ENCODE measurements around the gene DSCAML1.
A peak's percentile ranks its signal among the peaks of the same experiment; 100 is the strongest.

DSCAML1 gene

DNA sequence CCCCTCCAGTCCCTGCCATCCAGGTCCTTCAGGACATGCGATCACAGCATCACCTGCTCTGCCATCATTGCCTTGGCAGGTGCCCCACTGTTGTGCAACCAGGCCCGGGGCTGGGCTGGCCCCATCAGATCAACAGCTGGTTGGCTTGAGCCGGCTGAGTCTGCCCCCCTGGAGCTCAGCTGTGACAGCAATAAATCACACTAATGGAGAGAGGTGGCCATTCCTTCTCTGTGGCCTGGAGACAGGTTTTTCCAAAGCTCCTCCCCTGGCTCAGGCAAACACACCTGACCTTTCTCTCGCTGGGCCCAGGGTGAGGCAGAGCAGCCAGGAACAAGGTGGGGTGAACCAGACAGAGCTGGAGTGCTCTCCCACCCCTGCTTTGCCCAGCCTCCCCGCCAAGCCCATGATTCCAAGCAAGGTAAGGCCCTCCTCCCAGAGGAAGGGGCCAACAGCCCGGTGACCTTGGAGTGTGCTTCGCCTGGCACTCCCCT, 36.4 kb upstream of the DSCAML1 start:
- DNase-seq (ENCODE audit: low read depth in 1 of 2, low spot score in 1 of 2) = no peak

- DNase-seq (ENCODE audit: low read depth in 1 of 2, low spot score in 1 of 2) = no peak
These were observed 35.5 kb upstream of the DSCAML1 start for GRCh38 chr11:117832511-117832910.

DNA sequence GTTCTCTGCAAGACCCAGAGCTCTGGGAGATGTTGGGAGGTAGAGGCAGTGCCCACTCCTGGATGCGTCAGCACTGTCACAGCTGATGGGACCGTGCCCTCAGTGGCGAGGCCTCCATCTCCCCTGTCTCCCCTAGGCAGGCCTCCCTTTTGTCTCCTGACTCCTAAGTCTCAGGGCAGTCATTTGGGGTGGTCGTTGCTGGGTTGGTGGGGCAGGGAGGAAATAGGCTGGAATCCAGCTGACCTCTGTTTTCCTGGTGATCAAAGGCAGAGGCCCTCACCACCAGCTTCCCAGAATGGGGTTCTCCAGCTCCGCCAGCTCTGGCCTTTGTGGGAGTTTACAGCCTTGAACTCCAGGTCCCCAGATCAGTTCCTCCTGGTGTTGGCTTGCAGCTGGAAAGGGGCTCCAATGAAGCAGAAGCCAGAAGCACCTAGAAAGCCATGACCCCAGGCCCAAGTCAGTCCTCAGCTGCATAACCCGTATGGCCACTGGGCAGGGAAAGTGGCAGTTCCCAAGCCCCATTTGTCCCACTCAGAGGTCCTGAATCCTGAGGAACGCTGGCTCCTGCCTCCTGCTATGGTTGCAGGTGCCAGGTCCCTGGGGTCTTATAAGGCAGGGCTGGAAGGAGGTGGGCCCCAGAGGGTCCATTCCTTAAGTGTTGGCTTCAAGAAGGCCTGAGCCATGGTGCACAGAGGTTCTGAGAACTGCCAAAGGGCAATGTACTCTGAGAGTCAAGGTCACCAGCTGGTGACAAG, 34.8 kb upstream of the DSCAML1 start:
- no peak for DNase-seq (ENCODE audit: low read depth in 1 of 2, low spot score in 1 of 2)

- DNase-seq (ENCODE audit: low read depth in 1 of 2, low spot score in 1 of 2) = no peak
These were observed 33.8 kb upstream of the DSCAML1 start for GRCh38 chr11:117830674-117831351.

- no peak for DNase-seq (ENCODE audit: low read depth in 1 of 2, low spot score in 1 of 2)
These were observed 33.1 kb upstream of the DSCAML1 start for GRCh38 chr11:117830072-117830471.

DNA sequence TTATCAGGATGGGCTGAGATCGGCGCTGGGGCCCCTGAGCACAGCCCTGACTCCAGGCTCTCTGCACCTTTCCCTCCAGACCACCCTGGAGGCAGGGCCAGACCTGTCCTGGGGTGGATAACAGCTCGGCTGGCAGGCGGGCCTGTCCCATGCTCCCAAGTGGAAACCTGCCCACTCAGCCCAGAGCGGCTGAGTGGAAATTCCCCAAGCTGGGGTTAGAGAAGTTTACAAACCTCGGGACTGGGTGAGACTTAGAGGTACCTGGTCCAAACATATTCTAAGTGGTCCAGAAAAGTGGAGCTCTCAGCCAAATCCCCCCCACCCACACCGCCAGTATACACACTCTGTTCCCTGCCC, 32.3 kb upstream of the DSCAML1 start:
- no peak for DNase-seq (ENCODE audit: low read depth in 1 of 2, low spot score in 1 of 2)

GRCh38 chr11:117828611-117829368, 31.8 kb upstream of the DSCAML1 start:
- DNase-seq (ENCODE audit: low read depth in 1 of 2, low spot score in 1 of 2) = peak; percentile 68 to 70

DNA sequence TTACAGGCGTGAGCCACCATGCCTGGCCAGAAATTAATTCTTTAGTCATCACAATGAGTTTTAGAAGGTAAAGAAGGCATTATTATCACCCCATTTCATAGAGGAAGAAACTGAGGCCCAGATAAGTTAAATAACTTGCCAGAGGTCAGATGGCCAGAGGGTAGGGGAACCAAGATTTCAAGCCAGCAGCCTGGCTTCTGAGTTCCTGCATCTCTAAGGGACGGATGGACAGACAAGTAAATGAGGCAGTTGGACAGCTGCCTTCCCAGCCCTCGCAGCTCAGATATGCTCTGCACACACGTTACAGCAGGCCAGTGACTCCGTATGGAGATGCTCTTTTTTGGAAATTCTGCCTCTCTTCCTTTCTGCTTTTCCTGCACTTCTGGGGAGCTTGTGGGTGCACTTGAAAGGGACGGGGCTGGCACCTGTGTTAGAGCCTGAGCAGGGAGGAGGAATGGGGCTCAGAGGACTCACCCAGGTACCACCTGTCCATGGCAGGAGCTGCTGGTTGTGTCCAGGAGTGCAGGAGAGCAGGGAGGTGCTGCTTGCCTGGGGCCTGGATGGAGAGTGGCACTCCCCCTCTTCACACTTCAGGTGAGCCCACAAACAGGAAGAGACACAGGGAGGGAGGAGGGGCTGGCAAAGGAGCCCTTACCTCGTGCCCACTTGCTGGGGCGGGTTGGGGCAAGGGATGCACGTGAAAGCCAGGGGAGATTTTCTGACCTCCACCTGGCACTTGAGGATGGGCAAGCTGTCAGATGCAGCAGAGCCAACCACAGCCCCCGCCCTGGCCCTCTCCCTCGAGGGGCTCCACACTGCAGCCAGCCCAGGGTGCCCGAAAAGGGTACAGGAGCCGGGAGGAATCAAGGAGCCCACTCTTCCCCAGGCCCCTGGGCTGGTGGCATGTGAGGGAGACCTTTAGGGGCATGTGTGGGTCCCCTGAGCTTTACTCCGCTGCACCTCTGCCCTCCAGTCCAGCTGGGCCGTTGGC, 30.8 kb upstream of the DSCAML1 start:
- no peak for DNase-seq (ENCODE audit: low read depth in 1 of 2, low spot score in 1 of 2)

- DNase-seq (ENCODE audit: low read depth in 1 of 2, low spot score in 1 of 2) = no peak
These were observed 29.8 kb upstream of the DSCAML1 start for GRCh38 chr11:117826832-117827231.

DNA sequence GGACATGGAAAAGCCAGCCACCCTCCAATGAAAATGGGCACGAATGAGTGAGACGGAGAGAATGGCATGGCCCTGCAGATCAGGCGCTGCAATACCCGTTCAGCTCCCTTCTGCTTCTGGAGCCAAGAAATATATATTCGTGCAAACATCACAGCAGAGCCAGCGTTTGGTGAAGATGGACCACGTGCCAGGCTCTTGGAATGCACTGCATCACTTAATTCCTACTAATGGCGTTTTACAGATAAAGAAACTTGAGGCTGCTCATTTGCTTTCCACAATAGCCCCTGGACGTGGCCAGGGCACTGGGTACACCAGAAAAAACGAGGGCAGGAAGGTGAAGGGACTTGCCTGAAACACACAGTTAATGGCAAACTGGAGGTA, 29.2 kb upstream of the DSCAML1 start:
- no peak for DNase-seq (ENCODE audit: low read depth in 1 of 2, low spot score in 1 of 2)

DNA sequence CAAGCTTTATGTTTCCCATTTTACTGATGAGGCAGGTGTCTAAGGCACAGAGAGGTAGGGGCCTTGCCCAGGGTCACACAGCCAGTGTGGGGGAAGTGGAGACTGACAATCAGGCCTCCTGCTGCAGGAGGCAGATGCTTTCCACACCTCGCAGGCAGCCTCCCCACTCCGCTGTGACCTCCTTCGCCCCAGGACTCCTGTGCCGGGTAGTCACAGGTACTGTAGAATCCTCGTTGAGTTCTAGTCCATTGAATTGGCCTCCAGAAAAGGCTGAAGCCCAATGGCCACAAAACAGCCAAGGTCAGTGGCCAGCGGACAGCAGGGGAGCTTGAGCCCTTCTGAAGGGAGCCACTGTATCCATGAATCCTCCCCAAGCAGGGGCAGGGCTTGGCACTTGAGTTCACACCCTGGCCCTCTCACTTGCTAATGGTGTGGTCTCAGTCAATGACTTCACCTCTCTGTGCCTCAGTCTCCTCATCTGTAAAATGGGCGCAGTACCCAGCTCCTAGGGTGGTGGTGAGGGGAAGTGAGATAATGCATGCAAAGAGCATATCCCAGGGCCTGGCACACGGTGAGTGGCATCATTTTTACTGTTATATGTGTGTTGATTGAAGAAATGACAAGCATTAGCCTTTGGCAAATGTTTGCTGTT, 28.6 kb upstream of the DSCAML1 start:
- DNase-seq (ENCODE audit: low read depth in 1 of 2, low spot score in 1 of 2) = no peak

- no peak for DNase-seq (ENCODE audit: low read depth in 1 of 2, low spot score in 1 of 2)
These were observed 27.8 kb upstream of the DSCAML1 start, which contains the start of gene FXYD2 for GRCh38 chr11:117824571-117825537. FXYD2 (minus strand) TSS chr11:117824744; CDS start chr11:117824678, 66 bp downstream.

GRCh38 chr11:117823946-117824420, 27.0 kb upstream of the DSCAML1 start:
- DNase-seq (ENCODE audit: low read depth in 1 of 2, low spot score in 1 of 2) = no peak

- no peak for DNase-seq (ENCODE audit: low read depth in 1 of 2, low spot score in 1 of 2)
These were observed 26.4 kb upstream of the DSCAML1 start for GRCh38 chr11:117823294-117823945.

DNA sequence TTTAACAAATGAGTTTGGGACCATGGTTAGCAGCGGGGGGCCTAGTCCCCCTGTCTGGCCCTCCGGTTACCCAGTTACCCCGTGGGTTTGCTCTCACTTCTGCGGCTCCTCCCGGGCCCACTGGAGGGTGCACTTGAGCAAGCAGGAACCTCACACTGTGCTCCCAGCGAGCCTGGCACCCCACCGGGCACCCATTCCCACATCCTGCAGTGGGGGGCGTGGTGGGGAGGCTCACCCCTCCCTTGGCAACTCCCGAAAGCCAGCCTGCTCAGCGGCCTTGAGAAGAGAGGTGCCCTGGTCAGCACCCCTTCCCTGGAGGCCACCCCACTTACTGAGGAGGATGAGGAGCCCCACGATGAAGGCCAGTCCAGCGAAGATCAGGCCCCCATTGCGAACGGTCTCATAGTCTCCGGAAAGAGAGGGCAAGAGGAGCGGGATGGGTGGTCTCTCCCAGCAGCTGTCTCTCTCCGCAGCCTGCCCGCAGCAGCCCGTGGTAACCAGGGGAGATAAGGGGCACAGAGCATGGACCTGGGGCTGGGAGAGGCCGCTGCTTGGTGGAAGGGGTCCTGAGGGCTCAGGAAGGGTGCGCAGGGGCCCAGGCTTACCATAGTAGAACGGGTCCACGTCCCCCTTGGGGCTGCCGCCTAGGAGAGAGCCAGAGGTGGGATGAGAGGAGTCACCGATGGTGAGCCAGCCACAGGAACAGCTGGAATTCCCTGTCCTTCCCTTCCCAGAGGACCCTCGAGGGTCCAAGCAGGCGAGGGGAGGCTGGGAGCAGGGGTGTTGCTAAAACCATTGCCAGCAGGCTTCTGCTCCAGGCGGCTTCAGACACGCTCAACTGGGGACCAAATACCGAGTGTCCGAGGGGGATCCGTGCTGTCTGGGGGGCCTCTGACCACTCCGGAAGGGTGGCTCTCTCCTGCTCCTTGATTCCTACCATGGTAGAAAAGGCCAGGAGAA, 25.3 kb upstream of the DSCAML1 start:
- peak in 1 of 2 donors; percentile 48 for DNase-seq (ENCODE audit: low read depth in 1 of 2, low spot score in 1 of 2)

DNA sequence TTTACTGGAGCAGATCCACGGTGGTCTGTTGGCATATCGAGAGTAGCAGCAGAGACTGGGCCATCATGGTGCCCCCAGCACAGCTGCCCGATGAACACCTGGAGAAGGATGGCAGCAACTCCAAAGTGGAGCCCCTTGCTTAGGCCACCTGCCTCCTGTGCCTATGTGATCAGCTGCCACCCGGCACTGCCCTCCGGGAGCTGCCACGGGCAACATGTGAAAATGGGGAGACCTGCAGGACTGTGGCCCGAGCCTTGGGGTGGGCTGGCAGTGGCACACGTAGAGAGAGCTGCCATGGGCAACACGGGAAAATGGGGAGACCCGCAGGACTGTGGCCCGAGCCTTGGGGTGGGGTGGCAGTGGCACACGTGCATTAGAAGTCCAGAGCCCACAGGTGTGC, 24.4 kb upstream of the DSCAML1 start:
- no peak for DNase-seq (ENCODE audit: low read depth in 1 of 2, low spot score in 1 of 2)

DNA sequence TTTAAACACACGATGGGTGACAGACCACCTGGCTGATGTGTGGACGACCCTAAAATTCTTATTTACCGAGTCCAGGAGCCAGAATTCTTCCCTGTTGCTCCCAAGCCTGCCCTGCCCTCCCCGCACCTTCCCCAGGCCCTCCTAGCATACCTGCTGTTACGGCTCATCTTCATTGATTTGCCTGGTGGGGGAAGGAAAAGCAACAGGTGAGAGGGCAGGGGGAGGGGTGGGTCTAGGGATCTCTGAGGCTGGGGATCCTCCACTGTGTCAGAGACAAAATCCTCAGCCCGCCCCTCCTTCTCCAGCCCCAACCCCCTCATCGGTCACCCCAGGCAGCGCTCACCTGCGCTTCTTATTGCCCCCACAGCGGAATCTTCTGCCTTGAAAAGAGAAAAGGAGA, 23.5 kb upstream of the DSCAML1 start:
- DNase-seq (ENCODE audit: low read depth in 1 of 2, low spot score in 1 of 2) = no peak
